ENCODE results near the gene RNF152.

Gene RNF152

DNA sequence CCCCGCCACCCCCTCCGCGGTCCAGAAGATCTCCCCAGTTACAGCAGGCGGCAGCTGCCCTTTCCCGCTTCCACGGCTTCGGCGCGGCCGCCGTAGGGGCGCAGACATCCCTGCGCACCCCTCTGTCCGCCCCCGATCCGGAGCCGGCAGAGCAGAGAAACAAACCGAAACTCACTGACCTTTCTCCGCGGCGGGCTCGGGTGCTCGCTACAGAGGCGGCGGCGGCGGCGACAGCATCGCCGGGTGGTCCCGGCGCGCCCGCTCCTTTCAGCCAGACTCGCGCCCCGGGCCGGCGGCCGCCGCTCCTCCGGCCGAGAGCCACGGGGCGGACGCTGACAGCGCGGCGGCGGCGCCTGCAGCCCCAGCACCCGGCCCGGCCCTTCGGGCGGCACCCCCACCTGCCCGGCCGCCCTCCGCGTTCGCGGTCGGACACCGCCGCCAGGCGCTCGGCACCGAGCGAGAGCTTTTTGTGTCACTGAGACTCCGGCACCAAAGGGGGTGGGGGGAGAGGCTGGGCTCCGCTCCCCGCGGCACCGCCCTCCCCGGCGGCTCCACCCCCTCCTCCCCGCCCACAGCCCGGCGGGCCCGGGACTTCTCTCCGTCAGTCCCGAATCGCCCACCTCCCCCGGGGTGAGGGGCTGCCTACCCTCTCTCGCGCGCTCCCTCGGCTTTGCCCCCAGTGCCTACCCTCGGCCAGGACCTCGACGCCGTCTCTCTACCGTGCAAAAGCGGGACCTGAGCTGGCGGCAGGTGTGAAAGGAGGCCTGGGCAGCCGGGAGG, 1.4 kb upstream of the RNF152 start:
- DNase-seq, result peak; percentile 70 to 73

DNA sequence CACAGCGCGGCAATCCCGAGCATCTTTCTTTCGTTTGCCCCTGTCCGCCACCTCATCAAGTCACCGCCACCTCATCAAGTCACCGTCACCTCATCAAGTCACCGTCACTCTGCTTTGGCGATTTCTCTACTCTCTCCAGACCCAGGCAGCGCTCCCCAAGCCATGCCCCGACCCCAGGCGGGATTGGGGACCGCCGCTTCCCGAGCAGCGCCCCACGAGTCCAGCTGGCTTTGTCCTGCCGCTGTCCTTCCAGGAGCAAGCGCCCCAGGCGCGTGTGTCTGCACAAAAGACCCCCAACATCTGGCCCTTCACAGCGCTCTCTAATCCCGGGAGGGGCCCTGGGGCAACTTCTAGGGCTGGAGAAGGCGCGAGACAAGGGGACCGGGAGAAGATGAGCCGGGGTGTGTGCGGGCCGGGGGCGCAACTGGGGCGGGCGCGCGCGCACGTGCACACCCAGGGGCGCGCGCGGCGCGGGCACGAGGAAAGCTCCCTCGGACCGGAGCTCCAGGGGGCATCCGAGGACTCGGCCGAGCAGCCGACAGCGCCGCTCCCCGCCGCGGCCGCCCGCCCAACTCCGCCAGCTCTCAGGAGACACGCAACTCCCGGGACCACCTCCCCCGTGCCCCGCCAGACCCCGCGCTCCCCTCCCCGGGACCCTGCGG, 633 bp upstream of the RNF152 start:
- DNase-seq, result peak; percentile 1 to 33

DNA sequence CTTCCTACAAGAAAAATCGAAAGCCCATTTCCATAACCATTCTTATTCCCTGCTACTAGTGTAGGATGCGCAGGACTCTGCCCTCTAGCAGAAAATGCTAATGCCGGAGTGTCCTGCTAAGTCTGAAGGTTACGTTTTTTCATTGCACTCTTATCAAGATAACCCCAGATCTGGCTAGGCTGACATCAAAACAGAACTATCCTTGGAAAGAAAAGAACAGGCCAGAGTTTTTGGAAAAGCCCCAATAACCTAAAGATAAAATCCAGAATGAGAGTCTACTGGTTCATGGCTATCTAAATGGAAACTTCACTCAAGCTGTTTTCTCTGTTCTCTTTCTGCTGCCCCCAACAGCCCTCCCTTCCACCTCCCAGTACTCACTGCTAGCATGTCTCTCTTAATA, 913 bp downstream of the RNF152 start:
- DNase-seq, result no peak

DNA sequence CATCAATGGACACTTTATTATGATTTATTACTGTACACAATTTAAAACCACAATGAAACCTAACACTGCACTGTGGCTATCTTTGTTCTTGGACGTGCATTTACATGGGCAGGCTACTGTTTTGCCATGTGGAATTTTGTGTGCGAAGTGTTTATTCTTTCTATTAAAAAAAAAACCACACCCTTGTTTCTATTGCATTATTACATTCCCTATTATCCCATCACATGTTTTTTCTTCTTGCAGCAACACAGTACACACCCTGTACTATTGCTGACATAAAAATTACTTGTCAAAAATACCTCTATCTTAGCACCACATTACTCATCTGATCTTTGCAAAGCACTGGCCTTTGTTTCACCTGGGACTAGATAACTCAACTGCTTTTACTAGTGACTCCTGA, 1.5 kb downstream of the RNF152 start:
- no peak for DNase-seq

DNA sequence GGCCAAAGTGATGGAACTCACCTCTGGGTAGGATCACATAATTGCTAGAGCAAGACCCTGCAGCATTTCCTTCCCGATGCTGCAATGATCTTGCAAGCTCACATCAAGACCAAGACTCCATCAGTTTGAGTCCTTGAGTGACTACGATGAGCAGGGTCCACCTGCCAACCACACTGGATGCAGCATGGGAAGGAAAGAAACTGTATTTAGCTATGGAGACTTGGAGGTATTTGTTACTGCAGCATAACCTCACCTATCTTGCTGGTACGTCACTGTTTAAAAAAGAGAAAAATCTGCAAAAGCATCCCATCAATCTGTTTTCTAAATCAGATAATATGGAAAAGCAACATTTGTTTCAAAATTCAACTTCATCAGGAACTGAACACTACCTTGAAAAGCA, 2.5 kb downstream of the RNF152 start:
- no peak for DNase-seq

DNA sequence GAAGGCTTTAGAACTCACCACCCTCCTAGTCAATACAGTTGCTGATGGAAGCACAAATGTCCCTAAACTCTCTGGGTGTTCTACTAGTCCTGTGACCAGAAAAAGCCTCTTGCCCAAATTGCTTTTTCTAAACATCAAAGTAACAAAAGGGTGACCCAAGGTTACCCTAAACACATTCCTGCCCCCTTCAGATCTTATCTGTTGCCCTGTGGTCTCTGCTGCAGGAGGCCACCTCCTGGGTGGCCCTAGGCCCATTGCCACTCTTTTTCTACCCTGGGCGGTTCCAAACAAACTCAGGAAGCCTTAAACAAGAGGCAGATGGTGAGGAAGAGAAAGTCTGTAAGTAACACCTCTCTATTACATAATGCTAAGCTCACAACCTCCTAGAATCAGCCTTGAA, 3.3 kb downstream of the RNF152 start:
- no peak for DNase-seq

DNA sequence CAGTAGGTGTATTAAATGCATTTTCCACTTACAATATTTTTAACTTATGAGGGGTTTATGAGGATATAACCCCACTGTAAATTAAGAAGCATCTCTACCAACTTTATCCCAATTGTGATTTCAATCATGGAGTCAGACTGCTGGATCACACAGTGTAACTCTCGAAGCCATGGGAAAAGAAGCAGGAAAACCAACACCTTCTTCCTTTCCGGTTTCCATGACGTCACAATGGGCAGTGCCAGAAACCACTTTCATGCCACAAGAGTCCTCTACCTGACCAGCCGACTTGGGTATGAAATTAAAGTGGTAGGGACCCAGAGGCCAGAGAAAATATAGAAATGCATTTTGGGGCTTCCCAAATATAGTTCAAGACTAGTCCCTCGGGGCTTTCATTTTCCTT, 4.2 kb downstream of the RNF152 start:
- no peak for DNase-seq

DNA sequence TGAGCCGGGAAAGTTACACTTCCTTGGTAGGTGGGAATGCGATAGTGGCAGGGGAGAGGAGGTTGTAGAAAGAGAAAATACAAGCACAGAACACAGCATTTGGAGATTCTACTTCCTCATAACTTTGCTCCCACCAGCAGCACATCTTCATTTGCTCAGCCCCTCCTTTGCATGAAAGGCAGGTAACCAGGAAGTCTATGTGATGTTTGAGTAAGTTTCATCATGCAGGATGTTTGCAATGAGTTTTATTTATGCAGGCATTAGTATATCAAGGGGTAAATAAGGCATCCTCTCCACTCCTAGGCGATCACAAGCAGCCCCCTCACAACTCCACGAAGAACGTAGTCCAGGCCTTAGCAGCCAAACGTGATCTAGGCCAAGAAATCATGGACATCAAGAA, 5.0 kb downstream of the RNF152 start:
- DNase-seq, result no peak

DNA sequence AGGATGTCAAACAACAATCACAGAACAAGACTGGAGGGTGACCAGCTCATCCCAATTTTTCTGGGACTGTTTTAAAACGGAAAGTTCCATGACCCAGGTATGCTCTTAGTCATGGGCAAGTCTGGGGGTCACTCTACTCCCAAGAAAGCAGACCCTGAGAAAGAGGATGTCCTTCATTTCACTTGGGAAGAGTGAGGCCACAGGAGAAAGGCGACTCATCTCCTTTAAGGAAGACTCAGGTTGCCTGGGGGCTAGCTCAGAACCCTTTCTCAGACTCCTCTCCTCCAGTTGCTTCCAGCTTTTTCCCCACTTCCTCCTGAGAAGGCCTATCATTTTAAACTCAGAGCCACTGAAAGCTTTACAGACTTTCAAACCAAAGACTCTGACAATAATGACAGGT, 9.3 kb downstream of the RNF152 start:
- no peak for DNase-seq

DNA sequence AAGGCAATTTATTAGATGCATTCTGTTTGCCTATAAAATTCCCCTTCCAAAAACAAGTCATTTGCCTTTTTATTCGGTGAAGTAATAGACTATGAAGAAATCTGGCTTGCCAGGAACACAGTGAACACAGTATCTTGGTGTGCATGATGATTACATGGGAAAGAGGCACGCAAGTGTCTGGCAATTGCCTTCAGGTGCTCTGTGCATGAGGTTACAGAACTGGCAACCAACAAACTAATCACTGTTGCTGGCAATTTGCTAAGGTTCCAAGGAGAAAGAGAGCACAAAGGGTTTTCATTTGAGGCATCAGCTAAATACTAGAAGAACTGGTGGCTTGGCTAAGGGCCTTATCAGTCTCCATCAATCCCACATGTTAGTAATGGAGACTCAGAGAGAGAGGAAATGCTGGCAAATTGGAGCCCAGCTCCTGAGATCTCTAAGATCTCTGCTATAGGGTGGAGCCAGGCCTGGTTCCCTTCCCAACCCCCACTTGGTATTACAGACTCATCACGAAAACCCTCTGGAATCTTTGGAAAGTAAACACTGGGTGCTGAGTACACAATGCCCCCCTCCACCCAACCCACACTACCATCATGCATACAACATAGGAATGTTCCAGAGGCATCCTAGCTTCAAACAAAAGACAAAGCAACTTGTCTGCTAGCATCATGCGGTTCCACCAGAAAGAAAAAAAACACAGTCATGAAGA, 10.4 kb downstream of the RNF152 start:
- DNase-seq, result no peak

- no peak for DNase-seq
Measured at GRCh38 chr18:61876899-61877298, 15.9 kb downstream of the RNF152 start.

- DNase-seq, result no peak
Measured at GRCh38 chr18:61870151-61870550, 22.7 kb downstream of the RNF152 start.

DNA sequence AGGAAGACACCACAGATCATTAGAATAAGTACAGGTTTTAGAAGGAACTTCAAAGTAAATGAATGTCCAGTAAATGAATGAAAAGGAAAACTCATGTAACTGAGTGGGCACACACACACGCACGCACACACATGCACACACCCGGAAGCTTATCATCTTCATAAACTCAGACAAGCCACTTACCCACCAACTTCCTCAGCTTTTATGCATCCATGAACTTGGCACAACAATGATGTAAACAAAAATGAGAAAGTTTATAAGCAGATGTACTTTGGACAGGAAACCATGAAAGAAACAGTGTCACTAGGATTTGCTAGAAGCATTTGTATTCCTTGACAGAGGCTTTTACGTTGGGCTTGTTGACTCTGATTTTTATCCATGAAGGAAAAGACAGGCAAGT, 23.2 kb downstream of the RNF152 start:
- no peak for DNase-seq

DNA sequence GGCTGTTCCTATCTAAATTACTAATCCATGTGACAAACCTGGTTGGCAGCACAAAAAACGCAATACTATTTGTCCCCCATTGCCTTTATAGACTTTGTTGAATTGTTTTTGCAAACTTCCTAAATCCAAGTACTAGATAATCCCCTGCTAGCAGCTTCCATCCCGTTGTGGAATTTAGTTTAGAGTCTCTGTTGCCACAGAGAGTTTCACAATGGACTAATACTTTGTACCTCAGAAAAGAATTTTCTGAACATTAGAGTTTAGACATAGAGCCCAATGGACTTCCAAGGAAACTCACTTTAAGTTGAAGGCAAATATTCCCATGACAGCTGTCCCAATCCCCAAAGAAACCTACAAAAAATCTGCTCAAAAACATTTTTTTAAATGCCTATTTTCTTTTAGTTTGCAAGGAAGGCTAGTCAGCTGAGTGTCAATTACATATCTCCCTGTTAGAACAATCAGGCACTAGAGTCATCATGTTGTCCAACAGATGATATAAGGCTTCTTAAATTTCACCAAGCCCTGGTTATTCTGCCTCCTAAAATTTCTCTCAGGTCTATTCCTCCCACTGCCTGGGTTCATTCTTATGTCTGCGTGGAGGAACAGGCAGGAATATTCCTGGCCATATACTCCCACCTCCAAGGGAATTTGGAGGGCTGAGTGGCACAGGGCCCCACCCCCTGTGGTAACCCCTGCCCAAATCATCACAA, 27.2 kb downstream of the RNF152 start:
- DNase-seq, result no peak

DNA sequence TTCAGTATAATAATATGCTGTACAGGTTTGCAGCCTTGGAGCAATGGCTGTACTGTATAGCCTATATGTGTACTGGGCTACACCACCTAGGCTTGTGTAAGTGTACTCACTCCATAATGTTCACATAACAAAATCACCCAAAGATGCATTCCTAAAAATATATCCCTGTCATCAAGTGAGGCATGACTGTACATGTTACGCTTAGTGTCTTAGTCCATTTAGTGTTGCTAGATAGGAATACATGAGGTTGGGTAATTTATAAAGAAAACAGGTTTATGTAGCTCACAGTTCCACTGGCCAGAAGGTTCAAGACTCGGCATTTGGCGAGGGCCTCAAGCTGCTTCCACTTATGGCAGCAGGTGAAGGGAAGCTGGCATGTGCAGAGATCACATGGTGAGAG, 31.4 kb downstream of the RNF152 start:
- DNase-seq, result no peak

DNA sequence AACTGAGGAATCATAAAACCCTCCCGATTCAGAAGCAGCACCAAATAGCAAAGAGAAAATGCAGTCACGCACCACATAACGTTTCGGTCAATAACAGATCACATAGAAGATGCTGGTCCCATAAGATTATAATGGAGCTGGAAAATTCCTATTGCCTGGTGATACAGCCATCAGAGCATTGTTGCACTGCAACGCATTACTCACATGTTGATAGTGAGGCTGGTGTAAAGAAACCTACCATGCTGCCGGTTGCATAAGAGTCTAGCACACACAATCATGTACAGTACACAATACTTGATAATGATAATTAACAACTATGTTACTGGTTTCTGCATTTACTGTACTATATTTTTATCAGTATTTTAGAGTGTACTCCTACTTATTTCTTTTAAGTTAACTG, 32.5 kb downstream of the RNF152 start:
- DNase-seq, result no peak

DNA sequence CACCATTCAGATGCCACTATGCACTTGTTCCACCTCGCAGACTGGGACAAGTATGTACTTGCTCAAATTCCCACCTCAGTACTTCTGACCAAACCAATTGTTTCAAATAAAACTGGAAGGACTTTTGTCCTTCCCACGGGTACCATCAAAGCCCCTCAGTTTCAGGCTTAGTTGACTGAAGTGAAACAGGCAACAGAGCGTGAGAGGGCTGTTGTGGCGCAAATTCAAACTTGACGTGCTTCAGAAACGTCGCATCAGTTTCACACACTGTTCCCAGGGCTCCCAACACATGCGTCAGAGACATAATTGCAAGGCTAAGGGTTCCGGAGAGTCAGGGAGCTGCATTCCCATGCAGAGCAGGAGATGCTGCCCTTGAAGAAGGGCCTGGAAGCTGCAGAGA, 33.7 kb downstream of the RNF152 start:
- DNase-seq, result no peak

GRCh38 chr18:61856678-61857077, 36.1 kb downstream of the RNF152 start:
- DNase-seq, result no peak

DNA sequence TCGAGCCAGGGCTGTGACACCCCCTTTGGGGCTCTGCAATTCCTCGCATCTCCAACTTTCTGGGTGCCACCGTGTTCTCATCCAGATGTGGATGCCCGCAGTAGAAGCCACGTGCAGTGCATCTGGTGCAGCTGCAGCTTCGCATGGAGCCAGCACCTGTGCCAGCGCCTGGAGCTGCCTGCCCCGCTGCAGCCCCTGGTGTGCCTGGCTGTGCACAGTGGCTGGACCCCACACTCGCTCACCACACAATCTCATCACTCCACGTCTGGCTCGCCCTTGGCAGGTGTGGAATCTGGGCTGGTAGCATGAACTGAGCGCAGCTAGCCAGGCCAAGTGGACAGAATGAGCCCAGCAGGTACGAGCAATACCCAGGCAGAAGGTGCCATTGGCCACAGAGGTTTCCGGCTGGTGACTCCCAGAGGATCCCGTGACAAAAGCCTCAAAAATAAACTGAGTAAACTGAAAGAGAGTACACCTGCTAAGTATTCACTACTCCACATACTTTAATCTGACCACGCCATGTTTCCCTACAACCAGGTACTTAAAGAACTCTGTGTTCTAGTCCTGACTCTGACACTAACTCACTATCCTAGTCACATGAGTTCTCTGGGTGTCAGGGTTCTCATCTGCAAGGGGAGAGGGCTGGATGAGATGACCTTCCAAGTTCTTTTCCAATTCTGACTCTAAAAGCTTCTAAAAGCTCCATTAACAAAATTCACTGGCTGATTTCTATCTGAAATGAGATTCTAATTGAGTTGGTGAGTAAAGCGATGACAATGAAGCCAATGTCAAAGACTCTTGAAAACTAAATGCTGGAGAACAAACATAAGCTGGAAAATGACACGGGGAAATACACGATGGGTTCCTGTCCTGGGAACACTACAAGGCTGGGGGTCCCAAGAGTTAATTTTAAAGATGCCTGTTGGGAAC, 37.1 kb downstream of the RNF152 start:
- no peak for DNase-seq

DNA sequence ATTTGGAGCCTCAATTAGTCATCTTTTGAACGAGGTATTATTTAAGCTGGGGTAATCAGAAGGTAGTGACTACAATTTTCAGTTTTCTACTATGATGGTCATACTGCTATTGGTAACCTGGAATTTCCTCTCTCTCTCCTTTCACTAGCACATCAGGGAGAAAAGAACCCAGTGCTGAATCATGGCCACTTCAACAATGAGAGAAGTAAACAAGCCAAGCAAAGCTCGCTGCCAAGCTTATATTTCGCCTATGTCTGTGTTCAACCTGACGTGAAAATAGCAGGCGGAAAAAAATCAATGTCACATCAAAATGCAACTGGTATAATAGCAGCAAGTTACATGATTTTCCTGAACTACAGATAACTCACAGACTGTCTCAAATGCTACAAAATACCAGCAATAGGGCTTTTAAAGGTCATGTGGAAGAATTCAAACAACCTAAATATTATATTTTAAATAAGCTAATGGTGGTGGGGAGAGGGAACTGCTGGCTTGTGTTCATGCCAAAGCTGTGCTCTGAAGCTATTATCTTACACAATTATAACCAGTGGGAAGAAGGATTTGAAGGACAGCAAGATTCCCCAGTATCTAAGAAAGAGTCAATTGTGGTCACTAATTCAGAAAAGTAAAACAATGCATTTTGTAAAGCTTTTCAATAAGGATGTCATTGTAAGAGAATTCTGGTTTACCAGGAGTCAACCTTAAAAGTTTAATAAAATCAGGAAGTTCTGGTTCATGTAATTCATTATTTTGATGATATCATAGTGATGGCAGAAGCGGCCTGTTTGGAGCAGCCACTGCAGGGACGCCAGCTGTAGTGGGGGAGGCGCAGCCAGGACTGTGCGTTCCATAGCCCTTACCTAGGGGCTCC, 38.0 kb downstream of the RNF152 start:
- DNase-seq, result no peak

DNA sequence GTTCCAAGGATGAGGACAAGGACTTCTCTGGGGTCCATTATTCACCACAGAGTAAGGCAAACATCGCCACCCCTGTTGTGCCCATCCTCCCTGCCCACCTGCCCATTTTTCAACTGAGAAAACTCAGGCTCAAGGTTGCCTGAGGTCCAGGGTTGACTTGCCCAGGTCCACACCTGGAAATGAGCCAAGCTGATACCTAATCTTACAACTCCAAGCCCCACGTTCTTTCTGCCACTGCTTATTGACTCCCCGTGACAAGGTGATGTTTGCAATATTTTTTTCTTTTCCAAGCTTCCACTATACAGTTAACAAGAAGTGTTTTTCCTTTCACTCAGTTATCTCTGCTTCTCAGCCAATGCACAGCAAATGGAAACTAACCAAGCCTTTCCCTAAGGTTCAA, 39.0 kb downstream of the RNF152 start:
- DNase-seq, result no peak

All from activated CD4-positive, alpha-beta T cell treated with anti-CD3 and anti-CD28 coated beads for 4 hours (primary cell).